ENCODE results near the gene MAP4. TPM values are rescaled to one million over a fixed set of nuclear protein-coding genes. Genes with fewer than 3 reads are reported as not detected.

MAP4 gene
- total RNA-seq, 1 donor from 2014 or later = 152 TPM

DNA sequence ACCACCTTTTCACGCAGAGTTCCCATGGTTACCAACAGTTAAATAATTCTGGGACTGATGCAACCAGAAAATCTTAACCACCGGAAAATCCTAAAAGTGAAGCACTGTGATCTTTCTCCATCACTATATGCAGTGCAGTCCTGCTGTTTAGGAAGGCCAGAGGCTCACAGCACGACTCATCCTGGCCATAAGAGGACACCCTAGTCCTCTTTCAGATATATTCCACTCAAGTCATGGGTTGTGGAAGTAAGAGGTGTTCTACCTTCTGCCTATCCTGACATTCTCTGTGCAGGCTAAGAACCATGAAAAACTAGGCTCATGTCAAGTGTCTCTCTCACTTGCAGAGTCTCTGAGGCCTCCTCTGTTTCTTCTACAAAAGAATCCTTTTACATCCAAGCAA lies 146.1 kb downstream of the MAP4 start:
- Mint-ChIP-seq H3K4me1 (no peaks in the 10 kb centered on the region), H3K27ac (no peak overlapping the region), H3K4me3 (no peak overlapping the region), H3K9me3 (no peaks in the 10 kb centered on the region), H3K36me3 (ENCODE audit: low read depth) (peaks cover 84% of the 10 kb centered on the region), H3K27me3 (no peaks in the 10 kb centered on the region)
- intact Hi-C loops (cut with micrococcal nuclease) = no loop called here
- no peak for ATAC-seq (ENCODE audit: low read depth)
- POLR2A ChIA-PET = no interaction called here
- CTCF ChIA-PET = no interaction called here
- TF ChIP-seq, protein P1, sequence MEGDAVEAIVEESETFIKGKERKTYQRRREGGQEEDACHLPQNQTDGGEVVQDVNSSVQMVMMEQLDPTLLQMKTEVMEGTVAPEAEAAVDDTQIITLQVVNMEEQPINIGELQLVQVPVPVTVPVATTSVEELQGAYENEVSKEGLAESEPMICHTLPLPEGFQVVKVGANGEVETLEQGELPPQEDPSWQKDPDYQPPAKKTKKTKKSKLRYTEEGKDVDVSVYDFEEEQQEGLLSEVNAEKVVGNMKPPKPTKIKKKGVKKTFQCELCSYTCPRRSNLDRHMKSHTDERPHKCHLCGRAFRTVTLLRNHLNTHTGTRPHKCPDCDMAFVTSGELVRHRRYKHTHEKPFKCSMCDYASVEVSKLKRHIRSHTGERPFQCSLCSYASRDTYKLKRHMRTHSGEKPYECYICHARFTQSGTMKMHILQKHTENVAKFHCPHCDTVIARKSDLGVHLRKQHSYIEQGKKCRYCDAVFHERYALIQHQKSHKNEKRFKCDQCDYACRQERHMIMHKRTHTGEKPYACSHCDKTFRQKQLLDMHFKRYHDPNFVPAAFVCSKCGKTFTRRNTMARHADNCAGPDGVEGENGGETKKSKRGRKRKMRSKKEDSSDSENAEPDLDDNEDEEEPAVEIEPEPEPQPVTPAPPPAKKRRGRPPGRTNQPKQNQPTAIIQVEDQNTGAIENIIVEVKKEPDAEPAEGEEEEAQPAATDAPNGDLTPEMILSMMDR (IDR thresholded peaks at IDR 0.05) = no peak
- no peak for DNase-seq

DNA sequence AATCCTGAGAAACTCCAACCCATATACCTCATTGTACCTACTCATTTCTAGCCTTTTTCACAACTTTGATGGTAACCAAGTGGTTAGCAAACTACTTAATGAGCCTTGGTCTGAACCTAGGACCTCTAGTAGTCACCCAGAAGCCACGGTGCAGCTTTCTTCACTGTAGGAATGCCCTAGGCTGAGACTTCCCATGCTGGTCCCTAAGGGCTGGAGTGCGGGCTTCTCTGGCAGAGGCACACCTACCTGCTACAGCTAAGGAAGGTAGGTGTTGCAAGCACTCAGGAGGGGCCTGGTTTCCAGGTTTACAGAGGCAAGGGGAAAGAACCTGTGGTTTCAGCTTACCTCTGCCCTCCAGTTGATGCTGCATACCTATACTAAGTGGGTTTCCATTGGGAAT lies 147.9 kb downstream of the MAP4 start:
- DNase-seq (no peak), ATAC-seq (ENCODE audit: low read depth) (no peak)
- intact Hi-C loops (cut with micrococcal nuclease) = no loop called here
- Mint-ChIP-seq H3K9me3 (no peaks in the 10 kb centered on the region), H3K27ac (no peak overlapping the region), H3K36me3 (ENCODE audit: low read depth) (peaks cover 85% of the 10 kb centered on the region), H3K4me3 (no peak overlapping the region), H3K4me1 (no peaks in the 10 kb centered on the region), H3K27me3 (no peaks in the 10 kb centered on the region)
- ChIA-PET CTCF (no interaction called here), POLR2A (no interaction called here)
- TF ChIP-seq, protein P1 (IDR thresholded peaks at IDR 0.05) = no peak

DNA sequence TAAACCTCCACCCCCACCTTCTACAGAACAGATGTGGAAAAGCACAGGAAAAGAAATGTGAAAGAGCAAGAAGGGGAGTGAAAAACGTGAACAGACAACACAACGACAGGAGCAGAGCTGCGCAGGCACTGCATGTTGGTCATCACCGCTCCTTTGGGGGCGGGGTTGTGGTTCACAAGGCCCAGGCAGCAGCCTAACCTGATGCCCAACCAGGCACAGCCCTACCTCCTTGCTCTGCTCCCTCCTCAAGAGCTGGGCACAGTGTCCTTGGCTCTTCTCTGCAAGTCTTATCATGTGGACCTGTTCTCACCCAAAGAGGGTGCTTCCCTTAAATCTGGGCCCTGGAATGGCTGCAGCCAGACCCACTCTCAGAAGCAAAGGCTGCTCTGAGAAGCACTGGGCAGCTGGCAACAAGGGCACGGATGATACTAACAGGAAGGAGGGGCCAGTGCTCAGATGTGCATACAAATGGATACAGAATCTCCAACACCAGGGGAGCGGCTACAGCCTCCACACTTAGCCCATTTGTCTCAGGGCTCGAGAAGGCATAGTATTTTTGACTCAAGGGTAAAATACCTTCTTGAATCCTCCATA lies 148.7 kb downstream of the MAP4 start:
- peaks cover 81% of the 10 kb centered on the region for H3K36me3 Mint-ChIP-seq (ENCODE audit: low read depth)
- no peak overlapping the region for H3K27ac Mint-ChIP-seq
- TF ChIP-seq, protein P1 (IDR thresholded peaks at IDR 0.05) = no peak
- ATAC-seq (ENCODE audit: low read depth) (no peak), DNase-seq (no peak)
- H3K4me3 Mint-ChIP-seq = no peak overlapping the region
- no peaks in the 10 kb centered on the region for H3K27me3 Mint-ChIP-seq
- CTCF ChIA-PET = no interaction called here
- intact Hi-C loops (cut with micrococcal nuclease) = no loop called here
- POLR2A ChIA-PET = no interaction called here
- no peaks in the 10 kb centered on the region for H3K9me3 Mint-ChIP-seq
- H3K4me1 Mint-ChIP-seq = no peaks in the 10 kb centered on the region

DNA sequence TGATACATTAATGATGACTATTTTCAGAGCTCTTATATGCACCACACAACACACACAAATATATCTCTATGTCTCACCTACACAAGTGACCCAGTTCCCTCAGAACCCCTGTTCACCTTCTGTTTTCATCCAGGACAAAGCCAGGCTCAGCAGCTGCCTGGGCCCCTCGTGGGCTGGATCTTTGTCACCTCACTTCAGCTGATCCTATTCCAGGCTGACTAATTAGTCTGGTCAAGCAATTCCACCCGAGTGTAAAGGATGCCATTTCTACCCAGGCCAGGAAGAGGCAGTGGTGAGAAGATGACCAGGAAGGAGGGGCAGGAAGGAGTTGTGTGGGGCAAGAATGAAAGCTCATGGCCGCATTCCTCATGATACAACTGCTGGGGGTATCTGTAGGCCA lies 151.0 kb downstream of the MAP4 start:
- no peak for ATAC-seq (ENCODE audit: low read depth)
- DNase-seq = no peak
- Mint-ChIP-seq H3K9me3 (no peaks in the 10 kb centered on the region), H3K27me3 (no peaks in the 10 kb centered on the region), H3K27ac (no peak overlapping the region), H3K4me1 (no peaks in the 10 kb centered on the region), H3K36me3 (ENCODE audit: low read depth) (peaks cover 67% of the 10 kb centered on the region), H3K4me3 (no peak overlapping the region)
- ChIA-PET POLR2A (no interaction called here), CTCF (no interaction called here)
- intact Hi-C loops (cut with micrococcal nuclease) = no loop called here
- TF ChIP-seq, protein P1 (IDR thresholded peaks at IDR 0.05) = no peak

DNA sequence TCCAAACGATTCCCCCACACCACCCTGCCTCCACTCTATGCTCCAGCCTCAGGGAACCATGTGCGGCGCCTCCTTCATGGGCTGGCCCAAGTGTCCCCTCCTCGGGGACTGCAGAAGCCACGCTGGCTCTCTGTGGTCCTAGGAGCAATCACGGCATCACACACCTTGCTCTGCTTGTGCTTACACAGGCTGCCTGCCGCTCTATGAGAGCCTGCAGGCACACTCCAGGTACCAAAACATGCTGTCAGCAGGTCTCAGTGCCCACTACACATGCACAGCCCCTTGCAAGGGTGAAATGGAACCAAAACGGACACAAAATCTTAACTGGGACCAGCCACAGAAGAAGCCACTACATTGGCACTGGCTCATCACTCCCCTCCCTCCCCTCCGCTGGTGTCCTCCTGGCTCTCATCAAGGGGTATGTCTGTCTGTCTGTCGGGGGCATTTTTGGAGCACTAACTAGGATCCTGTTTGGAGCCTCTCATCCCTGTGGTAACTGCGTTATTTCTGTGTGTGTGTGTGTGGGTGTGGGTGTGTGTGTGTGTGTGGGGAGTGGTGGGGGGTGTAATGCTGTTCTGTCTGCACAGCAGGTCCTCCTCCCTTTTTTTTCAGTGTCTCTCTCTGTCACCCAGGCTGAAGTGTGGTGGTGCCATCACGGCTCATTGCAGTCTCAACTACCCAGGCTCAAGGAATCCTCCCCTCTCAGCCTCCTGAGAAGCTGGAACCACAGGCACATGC lies 152.7 kb downstream of the MAP4 start:
- no peak for DNase-seq
- CTCF ChIA-PET = no interaction called here
- no peak overlapping the region for H3K27ac Mint-ChIP-seq
- intact Hi-C loops (cut with micrococcal nuclease) = no loop called here
- POLR2A ChIA-PET = no interaction called here
- no peaks in the 10 kb centered on the region for H3K4me1 Mint-ChIP-seq
- peaks cover 62% of the 10 kb centered on the region for H3K36me3 Mint-ChIP-seq (ENCODE audit: low read depth)
- no peaks in the 10 kb centered on the region for H3K27me3 Mint-ChIP-seq
- H3K4me3 Mint-ChIP-seq = no peak overlapping the region
- no peaks in the 10 kb centered on the region for H3K9me3 Mint-ChIP-seq
- ATAC-seq (ENCODE audit: low read depth) = no peak
- TF ChIP-seq, protein P1 (IDR thresholded peaks at IDR 0.05) = no peak

Data from activated B cell treated with CpG ODN at 0.5 μM for 24 hours (primary cell).